NB4 (cell line): ENCODE measurements around the gene SFTA2.

Experiments used
- MYC ChIP-seq: IDR thresholded peaks from 2 replicates; pipeline ENCODE4 v1.6.1; 2011; ENCODE audit warnings: low read depth, low read length
- POLR2A ChIP-seq: IDR thresholded peaks from 2 replicates; pipeline ENCODE4 v1.6.1; 2011; ENCODE audit warnings: mild to moderate bottlenecking; ENCODE audit not compliant: insufficient read length; ENCODE audit errors: extremely low read depth
- TF ChIP-seq, protein P1 (sequence below): IDR thresholded peaks from one replicate; pipeline ENCODE4 v1.5.1; 2012; ENCODE audit warnings: low read depth, low read length
- TF ChIP-seq, protein P2 (sequence below): IDR thresholded peaks from 2 replicates; pipeline ENCODE4 v1.6.1; 2011; ENCODE audit warnings: low read depth, low read length

GRCh38 chr6:30954631-30955366, 22.8 kb upstream of the SFTA2 start:
- TF ChIP-seq, protein P1, sequence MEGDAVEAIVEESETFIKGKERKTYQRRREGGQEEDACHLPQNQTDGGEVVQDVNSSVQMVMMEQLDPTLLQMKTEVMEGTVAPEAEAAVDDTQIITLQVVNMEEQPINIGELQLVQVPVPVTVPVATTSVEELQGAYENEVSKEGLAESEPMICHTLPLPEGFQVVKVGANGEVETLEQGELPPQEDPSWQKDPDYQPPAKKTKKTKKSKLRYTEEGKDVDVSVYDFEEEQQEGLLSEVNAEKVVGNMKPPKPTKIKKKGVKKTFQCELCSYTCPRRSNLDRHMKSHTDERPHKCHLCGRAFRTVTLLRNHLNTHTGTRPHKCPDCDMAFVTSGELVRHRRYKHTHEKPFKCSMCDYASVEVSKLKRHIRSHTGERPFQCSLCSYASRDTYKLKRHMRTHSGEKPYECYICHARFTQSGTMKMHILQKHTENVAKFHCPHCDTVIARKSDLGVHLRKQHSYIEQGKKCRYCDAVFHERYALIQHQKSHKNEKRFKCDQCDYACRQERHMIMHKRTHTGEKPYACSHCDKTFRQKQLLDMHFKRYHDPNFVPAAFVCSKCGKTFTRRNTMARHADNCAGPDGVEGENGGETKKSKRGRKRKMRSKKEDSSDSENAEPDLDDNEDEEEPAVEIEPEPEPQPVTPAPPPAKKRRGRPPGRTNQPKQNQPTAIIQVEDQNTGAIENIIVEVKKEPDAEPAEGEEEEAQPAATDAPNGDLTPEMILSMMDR, result no peak
- TF ChIP-seq POLR2A, result no peak
- TF ChIP-seq, protein P2, sequence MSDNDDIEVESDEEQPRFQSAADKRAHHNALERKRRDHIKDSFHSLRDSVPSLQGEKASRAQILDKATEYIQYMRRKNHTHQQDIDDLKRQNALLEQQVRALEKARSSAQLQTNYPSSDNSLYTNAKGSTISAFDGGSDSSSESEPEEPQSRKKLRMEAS, result no peak
- no peak for TF ChIP-seq MYC
